Bladder microvascular endothelial cell (primary cell): ENCODE measurements around the gene NSG2. TPM values are rescaled to one million over a fixed set of nuclear protein-coding genes. Genes with fewer than 3 reads are reported as not detected.

Experiments used
- total RNA-seq: library from RNA; depleted of rRNA; stranded (reverse); fragments of >200 nt; gene quantifications from 2 replicates; pipeline ENCODE4 v1.2.3, GENCODE V29; 2014

Gene NSG2
- total RNA-seq, result not detected in 2 replicates

DNA sequence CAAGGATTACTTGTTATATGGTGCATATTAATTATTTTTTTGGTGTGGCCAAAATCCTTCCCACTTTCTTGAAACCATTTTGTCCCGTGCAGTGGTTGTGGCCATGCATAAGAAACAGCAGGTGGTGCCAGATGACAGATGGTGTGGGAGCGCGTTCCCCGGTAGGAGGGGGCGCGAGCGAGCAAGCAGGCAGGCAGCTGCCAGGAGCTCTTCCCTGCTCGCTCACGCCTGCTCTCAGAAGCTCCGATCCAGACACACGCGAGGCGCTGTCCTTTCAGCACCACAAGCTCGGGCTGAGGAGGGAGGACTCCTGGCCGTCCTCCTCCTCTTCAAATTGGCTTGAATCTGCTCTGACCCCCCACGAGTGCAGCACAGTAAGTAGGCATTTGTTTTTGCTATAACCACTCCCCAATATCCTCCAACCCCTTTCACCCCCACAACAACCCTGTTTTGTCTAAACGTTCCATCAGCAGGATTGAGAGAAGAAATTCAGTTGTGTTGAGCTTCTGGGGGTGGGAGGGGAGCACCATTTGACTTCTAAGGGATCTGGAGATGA lies at the start of gene NSG2:
TSS of gene NSG2 (plus strand) at position 237 of the 556 bp plus-strand sequence. CDS start 1,050 bp downstream, outside the sequence.

Other genes starting within 250 kb of the NSG2 start
- 7.3 and 31.9 TPM in 2 replicates for gene CPEB4, start 157.4 kb upstream of the NSG2 start, total RNA-seq
- not detected in 2 replicates for gene C5orf47, start 56.5 kb upstream of the NSG2 start, total RNA-seq